NCI-H82 treated with DMSO at 0.1 percent for 48 hours (cell line): ENCODE results near the gene SBDS.

Experiments
- DNase-seq: peaks from one replicate; lab custom pipeline; 2025; ENCODE audit not compliant: unreplicated experiment; lab: John Stamatoyannopoulos, UW

Gene SBDS

GRCh38 chr7:66948480-66949109 is 46.8 kb downstream of the SBDS start:
- no peak for DNase-seq

- DNase-seq = no peak
These were observed 48.8 kb downstream of the SBDS start for GRCh38 chr7:66946545-66946944.

- DNase-seq = no peak
These were observed 56.1 kb downstream of the SBDS start for GRCh38 chr7:66939325-66939724.

GRCh38 chr7:66937940-66938339 is 57.4 kb downstream of the SBDS start:
- DNase-seq = no peak
